GM18861 (cell line): Measurements from ENCODE around the gene SLC4A11.
"Not testable (repeated sequence)": the region's sequence is repeated elsewhere in the genome, so short reads cannot be mapped to it uniquely, and the experiment has no call there.

Experiments used
- ATAC-seq: cut with Tn5 transposase; IDR thresholded peaks from one replicate; pipeline ENCODE4 v1.9.1; 2021; ENCODE audit not compliant: unreplicated experiment

Gene SLC4A11

GRCh38 chr20:3229158-3229557, 9.8 kb downstream of the SLC4A11 start:
- ATAC-seq, result no peak

DNA sequence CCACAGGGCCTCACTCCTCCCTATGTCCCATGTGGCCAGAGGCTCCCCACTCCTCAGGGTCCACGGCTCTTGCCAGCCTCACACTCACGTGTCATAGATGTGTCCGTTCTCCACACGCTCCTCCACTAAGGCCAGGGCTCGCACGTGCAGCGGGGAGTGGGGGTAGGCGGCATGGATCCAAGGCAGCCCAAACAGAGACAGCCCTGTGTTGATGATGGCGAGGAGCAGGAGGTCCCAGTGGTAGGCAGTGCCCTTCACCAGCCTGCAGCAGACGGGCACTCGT, 10.3 kb downstream of the SLC4A11 start:
- no peak for ATAC-seq

DNA sequence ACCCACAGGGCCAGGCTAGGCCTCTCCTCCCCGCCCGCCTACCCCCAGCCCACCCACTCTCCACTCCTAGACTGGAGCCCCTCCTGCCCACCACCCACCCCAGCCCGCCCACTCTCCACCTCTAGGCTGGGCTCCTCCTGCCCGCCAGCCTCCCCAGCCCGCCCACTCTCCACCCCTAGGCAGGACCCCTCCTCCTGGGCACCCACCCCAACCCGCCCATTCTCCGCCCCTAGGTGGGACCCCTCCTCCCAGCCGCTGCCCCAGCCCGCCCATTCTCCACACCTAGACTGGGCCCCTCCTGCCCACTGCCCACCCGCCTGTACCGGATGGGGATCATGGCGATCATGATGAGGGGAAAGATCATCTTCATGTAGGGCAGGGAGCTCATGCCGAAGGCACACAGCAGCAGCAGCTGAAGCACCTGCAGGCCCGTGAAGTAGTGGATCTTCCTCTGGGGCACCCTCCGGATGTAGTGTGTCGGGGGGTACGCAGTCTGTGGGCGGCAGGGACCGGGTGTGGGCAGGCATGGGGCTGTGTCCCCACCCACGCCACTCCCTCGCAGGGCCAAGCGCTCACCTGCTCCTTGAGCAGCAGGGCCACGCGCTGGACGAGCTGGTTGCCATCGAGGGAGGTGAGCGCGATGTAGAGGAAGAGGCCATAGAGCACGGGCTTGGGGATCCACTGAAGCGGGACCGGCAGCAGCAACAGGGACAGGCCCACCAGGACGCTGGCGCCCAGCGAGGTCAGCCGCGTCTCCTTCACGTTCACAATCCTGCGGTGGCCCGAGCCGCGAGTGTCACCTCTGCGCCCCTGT, 10.8 kb downstream of the SLC4A11 start:
- no peak for ATAC-seq

DNA sequence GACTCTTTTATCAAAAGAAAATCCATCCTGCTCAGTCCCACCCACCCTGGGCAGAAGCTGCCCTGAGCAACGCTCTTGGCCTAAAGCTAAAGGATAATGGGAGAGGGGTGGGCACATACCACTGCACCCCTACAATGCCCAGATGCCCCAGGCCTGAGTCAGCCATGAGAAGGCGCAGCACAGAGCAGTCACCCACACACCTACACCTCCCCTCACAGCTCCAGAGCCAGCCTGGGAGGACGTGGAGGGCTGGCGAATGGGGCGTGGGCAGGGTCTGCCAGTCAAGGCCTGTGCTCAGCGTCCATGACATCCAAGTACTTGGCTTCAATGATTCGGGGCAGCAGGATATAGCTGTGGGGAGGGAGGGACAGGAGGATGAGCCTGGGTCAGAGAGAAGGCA, 11.5 kb downstream of the SLC4A11 start:
- no peak for ATAC-seq

DNA sequence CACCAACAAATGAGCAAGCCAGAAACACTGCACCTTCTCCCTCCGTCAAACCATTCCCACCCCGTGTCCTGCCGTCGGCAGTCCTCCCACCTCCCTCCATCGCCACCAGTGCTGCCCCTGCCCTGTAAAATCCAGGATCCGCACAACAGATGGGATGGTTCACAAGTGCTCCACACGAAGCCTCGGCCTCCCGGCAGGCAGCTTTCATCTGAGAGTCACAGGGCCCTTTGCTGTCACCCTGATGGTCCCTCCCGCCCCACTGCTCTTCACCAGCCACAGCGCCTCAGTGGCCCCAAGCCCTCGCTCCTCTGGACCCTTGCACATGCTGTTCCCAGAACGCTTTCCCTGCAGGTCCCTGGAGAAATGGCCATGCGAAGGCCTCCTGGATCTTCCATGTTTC, 12.1 kb downstream of the SLC4A11 start:
- ATAC-seq, result no peak

- no peak for ATAC-seq
These were observed 12.9 kb downstream of the SLC4A11 start for GRCh38 chr20:3226093-3226492.

GRCh38 chr20:3224681-3225421, 14.1 kb downstream of the SLC4A11 start:
- ATAC-seq, result no peak

DNA sequence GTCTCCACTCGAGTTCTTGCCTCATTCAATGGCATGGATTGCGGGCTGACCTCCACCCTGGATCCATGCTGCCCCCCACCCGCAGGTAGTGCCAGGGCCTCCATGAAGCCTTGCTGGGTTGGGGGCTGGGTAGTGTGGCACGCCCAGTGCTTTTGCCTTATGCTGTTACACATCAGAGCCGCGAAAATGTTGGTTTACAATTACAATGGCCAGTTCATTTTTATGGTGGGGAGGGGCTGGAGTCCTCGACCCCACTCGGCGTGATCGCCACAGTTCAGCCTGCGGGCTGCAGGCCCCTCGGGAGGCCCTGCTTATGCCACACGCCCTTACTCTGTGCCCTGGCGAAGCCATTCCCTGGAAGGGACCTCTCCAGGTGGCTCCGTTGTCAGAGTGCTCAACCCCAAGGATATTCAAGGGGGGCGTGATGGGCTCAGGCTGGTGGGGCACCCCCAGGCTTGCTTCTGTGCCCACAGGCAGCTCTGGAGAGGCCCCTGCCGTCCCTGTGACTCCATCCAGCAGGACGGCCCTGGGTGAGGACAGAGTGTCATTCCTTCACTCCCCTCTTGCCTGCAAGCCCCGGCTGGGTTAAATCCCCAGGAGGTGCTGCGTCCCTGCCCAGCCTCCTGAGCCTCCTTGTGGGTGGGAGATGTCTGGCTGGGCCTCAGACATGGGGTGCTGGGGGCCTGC, 14.9 kb downstream of the SLC4A11 start:
- ATAC-seq, result no peak

DNA sequence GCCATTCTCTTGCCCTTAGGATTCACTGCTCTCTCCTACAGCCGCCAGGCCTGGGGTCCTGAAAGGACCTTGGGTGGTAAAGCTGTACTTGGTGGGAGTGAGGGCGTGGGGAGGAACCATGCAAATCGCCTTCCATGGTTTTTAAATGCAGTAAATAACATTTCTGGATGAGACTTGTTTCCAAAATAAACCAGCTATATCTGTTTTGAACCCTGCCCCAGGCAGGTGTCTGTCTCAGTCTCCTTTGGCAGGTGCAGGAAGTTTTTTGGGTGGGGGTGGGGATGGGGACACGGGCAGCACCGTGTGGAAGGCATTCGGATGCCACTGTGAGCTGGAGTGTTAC, 15.4 kb downstream of the SLC4A11 start:
- no peak for ATAC-seq

GRCh38 chr20:3222635-3223600, 16.1 kb downstream of the SLC4A11 start:
- ATAC-seq, result peak; percentile 56

GRCh38 chr20:3221398-3222226, 17.4 kb downstream of the SLC4A11 start:
- ATAC-seq, result no peak

GRCh38 chr20:3218307-3218988, 20.5 kb downstream of the SLC4A11 start:
- peak; percentile 42 for ATAC-seq

DNA sequence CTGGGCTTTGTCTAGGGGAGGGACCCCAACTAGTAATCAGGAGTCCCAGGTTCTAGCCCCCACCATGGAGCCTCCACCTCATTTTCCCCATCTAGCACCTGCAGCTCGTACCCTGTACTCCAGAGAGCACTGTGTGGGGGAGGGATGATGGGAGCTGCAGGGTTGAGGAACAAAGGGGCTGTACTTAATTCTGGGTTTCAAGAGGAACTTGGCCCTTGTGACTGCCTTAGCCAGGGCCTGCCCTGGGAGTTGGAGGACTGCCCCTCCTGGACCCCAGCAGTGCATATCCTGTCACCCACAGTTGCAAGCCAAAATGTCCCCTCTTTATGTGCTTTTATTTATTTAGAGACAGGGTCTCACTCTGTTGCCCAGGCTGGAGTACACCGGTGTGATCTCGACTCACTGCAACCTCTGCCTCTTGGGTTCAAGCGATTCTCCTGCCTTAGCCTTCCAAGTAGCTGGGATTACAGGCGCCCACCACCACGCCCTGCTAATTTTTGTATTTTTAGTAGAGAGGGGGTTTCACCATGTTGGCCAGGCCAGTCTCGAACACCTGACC, 23.6 kb downstream of the SLC4A11 start:
- ATAC-seq, result not testable (repeated sequence)

DNA sequence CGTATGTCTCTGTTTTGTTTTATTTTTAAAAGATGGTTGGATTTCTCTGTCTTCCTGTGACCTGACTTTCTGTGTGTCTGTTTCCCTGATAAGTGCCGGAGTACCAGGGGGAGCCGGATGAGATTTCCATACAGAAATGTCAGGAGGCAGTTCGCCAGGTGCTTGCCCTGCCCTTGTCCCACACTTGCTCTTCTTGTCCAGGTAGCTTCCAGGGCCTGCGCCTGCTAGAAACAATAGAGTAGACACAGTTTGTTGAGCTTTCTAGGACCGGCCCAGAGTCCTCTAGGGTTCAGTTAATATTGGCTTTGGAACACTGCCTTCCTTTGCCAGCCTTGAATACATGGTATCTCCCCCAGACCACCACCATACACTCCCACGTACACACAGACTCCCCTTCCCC, 25.8 kb downstream of the SLC4A11 start:
- ATAC-seq, result no peak

DNA sequence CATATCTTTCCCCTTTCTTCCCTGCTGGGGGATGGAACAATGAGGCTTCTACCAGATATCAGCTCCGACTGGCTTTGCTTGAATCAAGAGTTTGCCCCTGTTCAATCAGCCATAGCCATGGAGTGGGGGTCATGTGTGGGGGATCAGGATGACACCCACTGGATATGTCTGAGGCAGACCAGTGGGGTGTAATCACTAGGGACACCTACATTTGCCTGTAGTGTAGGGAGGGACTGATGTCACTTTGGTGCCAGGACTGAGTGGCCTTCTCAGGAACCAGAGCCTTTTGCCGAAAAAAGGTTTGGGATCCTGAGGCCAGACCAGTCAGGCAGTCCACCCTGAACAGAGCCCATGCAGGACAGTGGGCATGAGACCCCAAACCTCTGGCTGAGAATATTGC, 28.6 kb downstream of the SLC4A11 start:
- ATAC-seq, result no peak

GRCh38 chr20:3209946-3210317, 29.1 kb downstream of the SLC4A11 start:
- ATAC-seq, result no peak

DNA sequence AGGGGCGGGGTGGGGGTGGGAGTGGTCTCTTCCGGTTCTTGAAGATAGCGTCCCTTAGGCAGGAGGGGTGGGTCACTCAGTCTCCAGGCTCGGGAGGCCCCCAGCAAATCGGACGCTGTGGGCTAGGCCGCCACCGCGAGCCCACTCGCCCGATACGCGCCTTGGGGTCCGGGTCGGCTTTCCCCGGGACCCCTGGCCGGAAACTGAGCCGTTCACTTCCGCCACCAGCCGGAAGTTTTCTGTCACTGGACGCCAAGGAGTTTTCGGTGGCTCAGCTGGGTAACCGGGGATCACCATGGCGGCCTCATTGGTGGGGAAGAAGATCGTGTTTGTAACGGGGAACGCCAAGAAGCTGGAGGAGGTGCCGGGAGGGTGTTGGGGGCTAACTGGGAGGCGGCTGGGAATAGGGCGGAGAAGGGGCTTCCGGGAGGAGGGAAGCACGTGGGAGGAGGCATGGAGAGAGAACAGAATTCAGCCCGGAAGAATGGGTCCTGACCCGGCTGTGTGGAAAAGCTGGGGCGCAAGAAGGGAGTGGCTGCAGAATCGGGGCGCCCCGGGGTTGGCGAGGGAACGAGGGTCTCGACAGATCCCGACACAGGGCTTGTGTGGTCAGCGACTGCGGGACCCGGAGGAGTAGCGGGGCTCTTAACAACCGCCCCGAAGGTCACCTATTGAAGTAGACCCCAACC, 29.6 kb downstream of the SLC4A11 start, which contains the start of gene ITPA:
ITPA (plus strand) TSS at position 242 of the 689 bp plus-strand sequence; CDS start at position 296, 54 bp downstream.
- ATAC-seq, result no peak

DNA sequence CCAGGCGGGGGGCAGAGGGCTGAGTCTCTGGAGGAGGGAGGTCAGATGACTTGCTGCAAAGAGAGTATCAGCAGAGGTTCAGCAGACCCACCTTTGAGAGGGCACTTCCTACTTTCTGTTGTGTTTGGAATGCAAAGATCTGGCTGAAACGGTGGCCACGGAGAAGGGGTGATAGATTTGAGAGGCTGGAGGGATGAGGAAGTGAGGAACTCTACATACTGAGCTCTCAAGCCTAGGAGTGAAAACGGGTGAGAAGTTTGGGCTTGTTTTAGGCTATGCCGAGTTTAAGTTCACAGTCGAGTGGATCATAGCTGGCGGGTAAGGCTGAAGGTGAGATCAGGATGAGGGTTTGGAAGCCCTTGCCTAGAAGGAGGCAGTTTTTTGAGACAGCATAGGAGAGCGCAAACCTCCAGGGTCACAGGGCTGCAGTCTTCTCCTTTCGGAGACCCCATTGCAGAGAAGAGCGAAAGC, 30.2 kb downstream of the SLC4A11 start:
- no peak for ATAC-seq
